BLaER1 (cell line): ENCODE measurements around the gene GAREM1.
"Not testable (repeated sequence)": the region's sequence is repeated elsewhere in the genome, so short reads cannot be mapped to it uniquely, and the experiment has no call there.

Experiments
- H3K27ac ChIP-seq: shearing (Covaris generic); formaldehyde crosslinking; 2 replicates; pipeline ENCODE4 v1.8.1; 2022
- H3K27me3 ChIP-seq: shearing (Covaris generic); formaldehyde crosslinking; 2 replicates; pipeline ENCODE4 v1.8.1; 2022
- H3K36me3 ChIP-seq: shearing (Covaris generic); formaldehyde crosslinking; 2 replicates; pipeline ENCODE4 v1.8.1; 2022
- H3K4me1 ChIP-seq: shearing (Covaris generic); formaldehyde crosslinking; 2 replicates; pipeline ENCODE4 v1.8.1; 2022
- H3K4me2 ChIP-seq: shearing (Covaris generic); formaldehyde crosslinking; 2 replicates; pipeline ENCODE4 v1.8.1; 2022
- H3K4me3 ChIP-seq: shearing (Covaris generic); formaldehyde crosslinking; 2 replicates; pipeline ENCODE4 v1.8.1; 2022
- H3K9ac ChIP-seq: shearing (Covaris generic); formaldehyde crosslinking; 2 replicates; pipeline ENCODE4 v1.8.1; 2022
- H3K9me3 ChIP-seq: shearing (Covaris generic); formaldehyde crosslinking; 2 replicates; pipeline ENCODE4 v1.8.1; 2022
- H4K20me1 ChIP-seq: shearing (Covaris generic); formaldehyde crosslinking; 2 replicates; pipeline ENCODE4 v1.8.1; 2022
- Cebpa-rat ChIP-seq: shearing (Covaris generic); IDR thresholded peaks from 2 replicates; pipeline ENCODE4 v1.8.1; 2022

GAREM1 gene

DNA sequence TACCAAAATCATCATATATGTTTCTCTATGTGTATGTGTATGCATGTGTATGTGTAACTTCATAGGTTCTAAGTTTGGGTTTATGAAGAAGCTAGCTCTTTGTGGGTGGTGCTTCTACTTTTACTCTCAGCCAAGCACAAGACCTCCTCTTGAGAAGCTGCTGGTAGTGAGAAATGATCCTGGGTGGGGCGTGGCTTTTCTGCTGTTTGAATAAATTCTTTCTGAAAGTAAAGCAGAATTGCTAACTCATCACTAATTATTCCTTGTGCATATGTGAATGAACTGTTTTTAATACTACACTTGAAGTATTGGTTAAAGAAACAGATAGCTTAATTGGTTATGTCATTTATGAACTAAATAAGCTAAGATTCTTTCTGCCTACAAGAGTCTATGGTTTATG, 7.6 kb upstream of the GAREM1 start:
- no peaks in the 10 kb centered on the region for H4K20me1 ChIP-seq
- no peaks in the 10 kb centered on the region for H3K9me3 ChIP-seq
- H3K4me2 ChIP-seq, result no peak overlapping the region
- no peaks in the 10 kb centered on the region for H3K27me3 ChIP-seq
- no peaks in the 10 kb centered on the region for H3K36me3 ChIP-seq
- TF ChIP-seq Cebpa-rat, result no peak
- no peaks in the 10 kb centered on the region for H3K4me1 ChIP-seq
- H3K27ac ChIP-seq, result no peak overlapping the region
- H3K4me3 ChIP-seq, result no peak overlapping the region
- no peak overlapping the region for H3K9ac ChIP-seq

DNA sequence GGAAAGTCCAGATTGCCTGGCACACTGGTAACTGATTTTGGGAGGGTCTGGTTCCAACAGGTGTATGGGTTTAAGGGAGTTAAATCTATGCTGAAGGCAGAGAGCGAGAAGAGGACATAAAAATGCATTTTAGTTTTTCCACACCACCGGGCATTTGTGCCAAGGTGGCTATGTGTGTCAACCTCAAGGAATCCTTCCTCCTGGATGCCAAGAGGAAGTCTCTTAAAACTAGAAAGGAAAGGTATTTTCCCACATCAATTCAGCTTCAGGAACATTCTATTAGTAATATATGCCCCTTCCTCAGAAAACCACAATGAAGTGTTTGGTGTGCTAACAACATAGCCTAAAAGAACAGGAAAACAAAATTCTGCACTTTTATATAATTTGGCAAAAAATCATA, 5.4 kb upstream of the GAREM1 start:
- no peak overlapping the region for H3K4me3 ChIP-seq
- TF ChIP-seq Cebpa-rat, result no peak
- peaks cover 5% of the 10 kb centered on the region for H3K4me1 ChIP-seq
- H3K4me2 ChIP-seq, result no peak overlapping the region
- no peak overlapping the region for H3K9ac ChIP-seq
- H3K27ac ChIP-seq, result no peak overlapping the region
- H3K36me3 ChIP-seq, result no peaks in the 10 kb centered on the region
- no peaks in the 10 kb centered on the region for H4K20me1 ChIP-seq
- peaks cover 9% of the 10 kb centered on the region for H3K27me3 ChIP-seq
- no peaks in the 10 kb centered on the region for H3K9me3 ChIP-seq

DNA sequence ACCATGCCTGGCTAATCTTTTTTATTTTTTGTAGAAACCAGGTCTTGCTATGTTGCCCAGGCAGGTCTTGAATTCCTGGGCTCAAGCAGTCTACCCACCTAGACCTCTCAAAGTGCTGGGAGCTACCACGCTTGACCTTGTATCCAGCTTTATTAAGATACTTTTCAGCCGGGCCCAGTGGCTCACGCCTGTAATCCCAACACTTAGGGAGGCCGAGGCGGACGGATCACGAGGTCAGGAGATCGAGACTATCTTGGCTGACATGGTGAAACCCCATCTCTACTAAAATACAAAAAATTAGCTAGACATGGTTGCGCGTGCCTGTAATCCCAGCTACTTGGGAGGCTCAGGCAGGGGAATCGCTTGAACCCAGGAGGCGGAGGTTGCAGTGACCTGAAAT, 4.4 kb upstream of the GAREM1 start:
- not testable (repeated sequence) for H3K9me3 ChIP-seq, H3K36me3 ChIP-seq, H3K27ac ChIP-seq, H4K20me1 ChIP-seq, H3K4me3 ChIP-seq, H3K4me1 ChIP-seq, H3K9ac ChIP-seq, H3K4me2 ChIP-seq
- H3K27me3 ChIP-seq, result peaks cover 10% of the 10 kb centered on the region

DNA sequence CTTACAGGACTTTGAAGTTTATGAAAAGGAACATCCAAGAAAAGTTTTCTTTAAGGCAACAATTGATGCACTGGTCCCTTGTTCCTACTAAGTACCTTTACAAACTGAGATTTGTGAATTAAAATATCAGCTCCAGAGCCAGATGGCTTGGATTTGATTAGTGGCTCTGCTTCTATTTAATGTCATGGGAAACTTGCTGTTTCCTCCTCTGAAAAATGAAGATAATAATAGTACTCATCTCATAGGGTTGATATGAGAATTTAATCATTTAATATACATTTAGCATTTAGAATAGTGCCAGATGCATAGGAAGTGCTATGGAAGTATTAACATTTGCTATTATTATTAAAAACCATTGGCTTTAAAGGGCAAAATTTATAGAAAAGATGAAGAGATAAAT, 2.6 kb upstream of the GAREM1 start:
- Histone ChIP-seq H3K36me3 (no peaks in the 10 kb centered on the region), H3K27me3 (peaks cover 10% of the 10 kb centered on the region), H3K4me3 (no peak overlapping the region), H4K20me1 (no peaks in the 10 kb centered on the region), H3K27ac (no peak overlapping the region), H3K4me2 (no peak overlapping the region), H3K9ac (no peak overlapping the region), H3K9me3 (no peaks in the 10 kb centered on the region), H3K4me1 (peaks cover 19% of the 10 kb centered on the region)
- no peak for TF ChIP-seq Cebpa-rat

DNA sequence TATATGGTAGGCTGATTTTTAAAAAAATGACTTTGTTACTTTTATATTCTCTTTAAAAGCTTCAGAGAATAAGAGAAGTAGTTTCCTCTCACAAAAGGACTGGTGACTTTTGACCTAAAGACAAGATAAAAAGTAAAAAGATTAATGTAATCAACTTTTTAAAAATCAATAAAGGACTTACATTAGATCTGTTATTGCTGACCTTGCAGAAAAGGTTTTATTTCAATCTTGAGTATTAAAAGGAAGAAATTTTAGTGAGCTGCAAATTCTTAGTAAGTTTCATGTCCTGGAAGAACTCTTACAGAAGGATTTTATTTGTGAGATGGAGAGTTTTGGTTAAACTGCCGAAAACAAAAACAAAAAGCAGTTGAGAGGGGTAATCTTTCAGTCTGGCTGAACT, 2.2 kb upstream of the GAREM1 start:
- H4K20me1 ChIP-seq, result no peaks in the 10 kb centered on the region
- no peak overlapping the region for H3K4me2 ChIP-seq
- no peak overlapping the region for H3K4me3 ChIP-seq
- TF ChIP-seq Cebpa-rat, result no peak
- no peaks in the 10 kb centered on the region for H3K9me3 ChIP-seq
- H3K27ac ChIP-seq, result no peak overlapping the region
- H3K27me3 ChIP-seq, result peaks cover 10% of the 10 kb centered on the region
- no peaks in the 10 kb centered on the region for H3K36me3 ChIP-seq
- peaks cover 20% of the 10 kb centered on the region for H3K4me1 ChIP-seq
- H3K9ac ChIP-seq, result no peak overlapping the region

DNA sequence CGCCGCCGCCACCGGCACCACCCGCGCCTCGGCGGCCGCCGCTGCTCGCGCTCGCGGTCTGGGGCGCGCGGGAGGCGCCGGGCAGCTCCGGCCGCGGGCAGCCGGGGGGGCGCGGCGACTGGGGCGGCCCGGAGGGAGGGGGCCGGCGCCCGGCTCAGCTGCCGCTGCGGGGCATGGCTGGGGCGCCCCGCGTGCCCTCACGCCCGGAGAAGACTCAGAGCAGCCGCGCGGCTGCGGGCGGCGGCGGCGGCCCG, 295 bp downstream of the GAREM1 start:
- Histone ChIP-seq H4K20me1 (no peaks in the 10 kb centered on the region), H3K4me3 (peak overlapping the region; percentile 91), H3K9ac (peak overlapping the region; percentile 80), H3K4me1 (peaks cover 20% of the 10 kb centered on the region), H3K9me3 (no peaks in the 10 kb centered on the region), H3K27ac (peak overlapping the region; percentile 75), H3K4me2 (peak overlapping the region; percentile 85), H3K36me3 (no peaks in the 10 kb centered on the region), H3K27me3 (peaks cover 10% of the 10 kb centered on the region)
- no peak for TF ChIP-seq Cebpa-rat

DNA sequence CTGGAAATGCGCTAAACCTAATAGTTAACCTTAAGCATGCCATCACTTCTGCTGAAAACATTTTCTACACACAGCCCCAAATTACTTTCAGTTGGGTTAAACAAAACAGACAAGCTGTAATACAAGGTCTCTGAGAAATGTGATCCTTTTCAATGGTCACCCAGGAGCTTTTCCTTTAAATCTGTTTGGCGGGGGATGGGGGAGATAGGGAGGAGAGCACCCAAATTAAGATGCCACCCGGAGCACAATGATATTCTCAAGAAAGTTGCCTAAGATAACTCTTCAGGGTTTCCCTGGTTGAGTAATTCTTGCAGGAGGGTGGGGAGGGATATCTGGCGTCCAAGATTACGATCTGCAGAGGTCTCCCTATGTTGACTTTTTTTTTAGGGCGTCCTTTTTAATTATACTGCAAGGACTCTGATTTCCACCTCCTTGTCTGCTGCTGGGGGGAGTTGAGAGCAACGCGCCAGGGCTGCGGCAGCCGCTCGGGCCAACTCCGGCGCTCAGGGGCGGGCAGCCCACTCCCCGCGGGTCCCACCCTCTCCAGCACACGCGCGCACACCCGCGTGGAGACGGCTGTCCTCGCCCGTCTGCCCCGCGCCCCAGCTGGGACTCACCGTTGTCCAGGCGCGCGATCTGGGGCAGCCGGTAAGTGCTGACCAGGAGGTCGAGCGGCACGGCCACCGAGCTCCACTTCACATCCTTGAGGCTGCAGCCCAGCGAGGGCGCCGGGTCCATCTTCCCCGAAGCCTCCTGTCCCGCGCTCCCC, 807 bp downstream of the GAREM1 start:
- peak overlapping the region; percentile 85 for H3K4me2 ChIP-seq
- H4K20me1 ChIP-seq, result no peaks in the 10 kb centered on the region
- no peaks in the 10 kb centered on the region for H3K36me3 ChIP-seq
- peak overlapping the region; percentile 75 for H3K27ac ChIP-seq
- no peak for TF ChIP-seq Cebpa-rat
- peaks cover 10% of the 10 kb centered on the region for H3K27me3 ChIP-seq
- H3K9ac ChIP-seq, result peak overlapping the region; percentile 80
- no peaks in the 10 kb centered on the region for H3K9me3 ChIP-seq
- H3K4me3 ChIP-seq, result peak overlapping the region; percentile 91
- peaks cover 20% of the 10 kb centered on the region for H3K4me1 ChIP-seq

DNA sequence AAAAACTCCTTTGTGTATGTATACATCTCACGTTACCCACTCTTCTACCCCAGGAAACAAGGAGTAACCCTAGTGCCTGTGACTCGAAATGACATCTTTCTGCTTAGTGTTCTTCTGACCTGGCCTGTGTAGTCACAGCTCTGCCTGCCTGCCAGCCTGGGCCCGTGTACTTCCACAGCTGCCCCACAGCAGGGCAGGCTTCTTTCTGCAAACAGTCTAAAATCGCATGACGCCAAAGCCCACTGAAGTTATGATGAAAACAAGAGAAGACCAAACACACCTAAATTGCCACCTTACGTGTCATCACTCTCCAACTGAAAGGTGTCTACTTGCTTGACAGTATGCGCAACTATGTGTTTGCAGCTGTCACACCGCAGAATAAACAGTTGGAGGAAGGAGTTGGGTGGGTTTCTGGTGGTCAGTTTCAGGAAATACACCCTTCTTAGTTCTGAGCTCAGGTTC, 1.5 kb downstream of the GAREM1 start:
- H3K27me3 ChIP-seq, result peaks cover 10% of the 10 kb centered on the region
- H3K4me2 ChIP-seq, result peak overlapping the region; percentile 85
- H3K4me3 ChIP-seq, result peak overlapping the region; percentile 91
- no peaks in the 10 kb centered on the region for H4K20me1 ChIP-seq
- no peak overlapping the region for H3K9ac ChIP-seq
- no peak overlapping the region for H3K27ac ChIP-seq
- TF ChIP-seq Cebpa-rat, result no peak
- H3K9me3 ChIP-seq, result no peaks in the 10 kb centered on the region
- no peaks in the 10 kb centered on the region for H3K36me3 ChIP-seq
- H3K4me1 ChIP-seq, result peaks cover 20% of the 10 kb centered on the region

DNA sequence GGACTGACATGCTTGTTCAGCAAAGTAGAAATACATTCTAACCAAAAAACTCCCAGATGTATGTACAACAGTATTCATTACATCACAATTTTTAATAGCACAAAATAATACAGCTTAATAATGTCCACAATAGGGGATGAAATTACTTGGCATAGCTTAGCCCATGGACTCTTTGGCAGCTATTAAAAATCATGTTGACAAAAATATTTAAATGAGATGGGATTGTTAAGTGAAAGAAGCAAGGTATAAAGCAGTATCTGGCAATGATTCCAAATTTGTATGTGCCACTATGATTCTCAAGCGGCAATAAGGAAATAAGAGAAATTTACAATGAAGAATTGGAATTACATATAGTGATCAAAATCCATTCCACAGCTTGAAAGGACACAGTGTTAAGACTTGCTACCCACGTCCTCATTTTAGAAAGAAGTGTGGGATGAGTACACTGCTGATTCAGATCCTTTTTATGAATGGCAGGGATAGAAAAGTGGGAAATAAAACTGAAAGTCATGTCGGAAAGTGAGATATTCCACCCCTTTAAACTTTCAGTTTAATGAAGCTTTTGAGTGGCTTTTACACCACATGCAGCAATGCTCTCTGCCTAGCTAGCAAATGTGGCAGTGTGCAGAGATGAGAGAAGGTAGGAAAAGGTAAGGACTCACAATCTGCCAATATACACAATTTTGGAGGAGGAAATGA, 2.4 kb downstream of the GAREM1 start:
- Histone ChIP-seq H3K27ac (no peak overlapping the region), H3K36me3 (no peaks in the 10 kb centered on the region), H3K4me1 (peaks cover 20% of the 10 kb centered on the region), H3K4me2 (peak overlapping the region; percentile 42; the same call in 1 of the 2 replicates), H3K9me3 (no peaks in the 10 kb centered on the region), H3K4me3 (no peak overlapping the region), H3K27me3 (peaks cover 10% of the 10 kb centered on the region), H4K20me1 (no peaks in the 10 kb centered on the region), H3K9ac (no peak overlapping the region)
- no peak for TF ChIP-seq Cebpa-rat

DNA sequence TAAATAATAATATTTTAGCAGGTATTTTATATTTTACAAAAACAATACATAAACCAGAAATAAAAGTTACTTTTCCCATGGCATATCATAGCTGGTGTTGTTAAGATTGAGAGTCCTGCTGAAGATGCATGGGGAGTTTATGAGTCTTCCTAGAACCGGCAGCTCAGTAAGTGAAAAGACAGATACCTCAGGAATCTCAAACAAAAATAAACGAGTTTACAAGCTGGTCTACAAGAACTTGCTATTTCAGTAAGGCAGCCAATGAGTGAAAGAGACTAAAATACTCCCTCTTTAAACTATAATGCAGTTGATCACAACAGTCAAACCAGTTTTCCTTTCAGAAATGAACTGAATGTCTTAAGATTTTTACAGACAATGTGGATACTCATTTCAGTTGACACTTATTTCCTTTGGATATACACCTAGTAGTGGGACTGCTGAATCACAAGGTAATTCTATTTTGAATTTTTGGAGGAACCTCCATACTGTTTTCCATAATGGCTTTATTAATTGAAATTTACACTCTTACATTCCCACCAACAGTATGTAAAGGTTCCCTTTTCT, 8.9 kb downstream of the GAREM1 start:
- Histone ChIP-seq H3K4me2 (no peak overlapping the region), H3K27me3 (no peaks in the 10 kb centered on the region), H3K4me3 (no peak overlapping the region), H3K9ac (no peak overlapping the region), H4K20me1 (no peaks in the 10 kb centered on the region), H3K9me3 (no peaks in the 10 kb centered on the region), H3K27ac (no peak overlapping the region), H3K36me3 (no peaks in the 10 kb centered on the region), H3K4me1 (no peaks in the 10 kb centered on the region)
- TF ChIP-seq Cebpa-rat, result no peak
